Measurements from ENCODE around the gene PCGF2.

PCGF2 gene

DNA sequence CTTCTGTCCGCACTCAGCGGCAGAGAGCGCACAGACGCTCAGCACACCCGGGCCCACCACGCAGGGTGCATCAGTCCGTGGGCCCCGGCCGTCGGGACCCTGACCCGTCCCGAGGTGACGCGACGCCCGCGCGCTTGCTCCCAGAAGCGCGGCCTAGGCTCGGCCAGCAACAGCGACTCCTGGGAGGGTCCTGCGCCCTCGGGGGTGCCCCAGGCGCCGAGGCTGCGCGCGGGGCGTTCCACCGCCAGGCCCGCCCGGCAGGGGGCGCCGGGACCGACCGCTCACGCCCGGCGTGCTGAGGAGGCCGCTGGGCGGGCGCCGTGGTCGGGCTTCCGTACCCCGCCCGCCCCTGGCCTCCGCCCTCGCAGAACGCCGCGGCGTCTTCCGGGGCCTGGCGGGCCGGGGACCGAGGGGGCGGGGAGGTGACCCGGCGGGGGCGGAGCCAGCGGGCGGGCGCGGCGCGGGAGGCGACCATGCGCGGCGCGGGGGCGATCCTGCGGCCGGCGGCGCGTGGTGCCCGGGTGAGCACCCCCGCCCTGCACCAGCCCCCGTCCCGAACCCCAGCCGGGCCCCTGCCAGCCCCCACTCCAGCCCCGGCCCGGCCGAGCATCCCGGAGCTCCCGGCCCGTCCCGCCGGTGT lies 18.1 kb downstream of the PCGF2 start, which contains the start of gene CISD3 (continued):
- no peak for TF ChIP-seq ZSCAN16 (tag by site-specific recombination; IDR thresholded peaks at IDR 0.05)
- TF ChIP-seq, protein P1, sequence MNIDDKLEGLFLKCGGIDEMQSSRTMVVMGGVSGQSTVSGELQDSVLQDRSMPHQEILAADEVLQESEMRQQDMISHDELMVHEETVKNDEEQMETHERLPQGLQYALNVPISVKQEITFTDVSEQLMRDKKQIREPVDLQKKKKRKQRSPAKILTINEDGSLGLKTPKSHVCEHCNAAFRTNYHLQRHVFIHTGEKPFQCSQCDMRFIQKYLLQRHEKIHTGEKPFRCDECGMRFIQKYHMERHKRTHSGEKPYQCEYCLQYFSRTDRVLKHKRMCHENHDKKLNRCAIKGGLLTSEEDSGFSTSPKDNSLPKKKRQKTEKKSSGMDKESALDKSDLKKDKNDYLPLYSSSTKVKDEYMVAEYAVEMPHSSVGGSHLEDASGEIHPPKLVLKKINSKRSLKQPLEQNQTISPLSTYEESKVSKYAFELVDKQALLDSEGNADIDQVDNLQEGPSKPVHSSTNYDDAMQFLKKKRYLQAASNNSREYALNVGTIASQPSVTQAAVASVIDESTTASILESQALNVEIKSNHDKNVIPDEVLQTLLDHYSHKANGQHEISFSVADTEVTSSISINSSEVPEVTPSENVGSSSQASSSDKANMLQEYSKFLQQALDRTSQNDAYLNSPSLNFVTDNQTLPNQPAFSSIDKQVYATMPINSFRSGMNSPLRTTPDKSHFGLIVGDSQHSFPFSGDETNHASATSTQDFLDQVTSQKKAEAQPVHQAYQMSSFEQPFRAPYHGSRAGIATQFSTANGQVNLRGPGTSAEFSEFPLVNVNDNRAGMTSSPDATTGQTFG (tag by site-specific recombination; IDR thresholded peaks at IDR 0.05; ENCODE audit: borderline replicate concordance), result no peak
- no peak for TF ChIP-seq ZNF473 (tag by site-specific recombination; IDR thresholded peaks at IDR 0.05)
- TF ChIP-seq ZFHX2 (tag by site-specific recombination; conservative IDR thresholded peaks at IDR 0.05), result peak; percentile 87
- no peak for TF ChIP-seq ZNF426 (tag by site-specific recombination; IDR thresholded peaks at IDR 0.05)
- no peak for TF ChIP-seq ZNF549 (tag by site-specific recombination; IDR thresholded peaks at IDR 0.05)
- no peak for TF ChIP-seq ZNF274 (IDR thresholded peaks at IDR 0.05; ENCODE audit: low read length)
- TF ChIP-seq ZNF274 (tag by site-specific recombination; IDR thresholded peaks at IDR 0.05; ENCODE audit: borderline replicate concordance), result no peak
- TF ChIP-seq HOXC10 (CRISPR knock-in tag; IDR thresholded peaks at IDR 0.05), result 0 out of 2 replicates have a peak, but pooled peaks have one; percentile 60
- TF ChIP-seq ZNF112 (tag by site-specific recombination; IDR thresholded peaks at IDR 0.05), result no peak
- TF ChIP-seq ZNF560 (tag by site-specific recombination; IDR thresholded peaks at IDR 0.05; ENCODE audit: borderline replicate concordance), result no peak
- peak; percentile 87 for TF ChIP-seq GLIS2 (tag by site-specific recombination; IDR thresholded peaks at IDR 0.05)
- no peak for TF ChIP-seq ZNF23 (tag by site-specific recombination; IDR thresholded peaks at IDR 0.05; ENCODE audit: borderline replicate concordance)
- no peak for TF ChIP-seq ZNF785 (tag by site-specific recombination; IDR thresholded peaks at IDR 0.05)
- TF ChIP-seq HOXA7 (CRISPR knock-in tag; IDR thresholded peaks at IDR 0.05; ENCODE audit: borderline replicate concordance), result no peak
- TF ChIP-seq ZNF76 (tag by site-specific recombination; IDR thresholded peaks at IDR 0.05; ENCODE audit: borderline replicate concordance, low read depth), result peak; percentile 34; the same call in 1 of the 2 replicates
- no peak for TF ChIP-seq ZNF791 (tag by site-specific recombination; IDR thresholded peaks at IDR 0.05)
- TF ChIP-seq, protein P2, sequence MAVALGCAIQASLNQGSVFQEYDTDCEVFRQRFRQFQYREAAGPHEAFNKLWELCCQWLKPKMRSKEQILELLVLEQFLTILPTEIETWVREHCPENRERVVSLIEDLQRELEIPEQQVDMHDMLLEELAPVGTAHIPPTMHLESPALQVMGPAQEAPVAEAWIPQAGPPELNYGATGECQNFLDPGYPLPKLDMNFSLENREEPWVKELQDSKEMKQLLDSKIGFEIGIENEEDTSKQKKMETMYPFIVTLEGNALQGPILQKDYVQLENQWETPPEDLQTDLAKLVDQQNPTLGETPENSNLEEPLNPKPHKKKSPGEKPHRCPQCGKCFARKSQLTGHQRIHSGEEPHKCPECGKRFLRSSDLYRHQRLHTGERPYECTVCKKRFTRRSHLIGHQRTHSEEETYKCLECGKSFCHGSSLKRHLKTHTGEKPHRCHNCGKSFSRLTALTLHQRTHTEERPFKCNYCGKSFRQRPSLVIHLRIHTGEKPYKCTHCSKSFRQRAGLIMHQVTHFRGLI (tag by site-specific recombination; IDR thresholded peaks at IDR 0.05), result 0 out of 2 replicates have a peak, but pooled peaks have one; percentile 20
- no peak for TF ChIP-seq ZBTB21 (tag by site-specific recombination; IDR thresholded peaks at IDR 0.05)
- TF ChIP-seq, protein P3, sequence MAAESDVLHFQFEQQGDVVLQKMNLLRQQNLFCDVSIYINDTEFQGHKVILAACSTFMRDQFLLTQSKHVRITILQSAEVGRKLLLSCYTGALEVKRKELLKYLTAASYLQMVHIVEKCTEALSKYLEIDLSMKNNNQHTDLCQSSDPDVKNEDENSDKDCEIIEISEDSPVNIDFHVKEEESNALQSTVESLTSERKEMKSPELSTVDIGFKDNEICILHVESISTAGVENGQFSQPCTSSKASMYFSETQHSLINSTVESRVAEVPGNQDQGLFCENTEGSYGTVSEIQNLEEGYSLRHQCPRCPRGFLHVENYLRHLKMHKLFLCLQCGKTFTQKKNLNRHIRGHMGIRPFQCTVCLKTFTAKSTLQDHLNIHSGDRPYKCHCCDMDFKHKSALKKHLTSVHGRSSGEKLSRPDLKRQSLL (tag by site-specific recombination; IDR thresholded peaks at IDR 0.05), result no peak
- TF ChIP-seq ZNF133 (tag by site-specific recombination; IDR thresholded peaks at IDR 0.05), result no peak
- no peak for TF ChIP-seq ZNF837 (tag by site-specific recombination; IDR thresholded peaks at IDR 0.05)
- no peak for TF ChIP-seq ZNF623 (tag by site-specific recombination; IDR thresholded peaks at IDR 0.05)
- no peak for TF ChIP-seq ZNF777 (tag by site-specific recombination; IDR thresholded peaks at IDR 0.05; ENCODE audit: borderline replicate concordance)
- no peak for TF ChIP-seq RBAK (tag by site-specific recombination; IDR thresholded peaks at IDR 0.05)
- TF ChIP-seq ZNF768 (tag by site-specific recombination; IDR thresholded peaks at IDR 0.05), result no peak
- TF ChIP-seq KLF9 (tag by site-specific recombination; IDR thresholded peaks at IDR 0.05; ENCODE audit: low read depth), result 0 out of 2 replicates have a peak, but pooled peaks have one; percentile 14
- TF ChIP-seq ZNF341 (tag by site-specific recombination; IDR thresholded peaks at IDR 0.05; ENCODE audit: low read depth), result no peak
- TF ChIP-seq ZNF561 (tag by site-specific recombination; IDR thresholded peaks at IDR 0.05; ENCODE audit: borderline replicate concordance), result peak; percentile 79; the same call in 1 of the 2 replicates
- TF ChIP-seq WT1 (tag by site-specific recombination; IDR thresholded peaks at IDR 0.05), result no peak; the same call in 1 of the 2 replicates
- TF ChIP-seq, protein P4, sequence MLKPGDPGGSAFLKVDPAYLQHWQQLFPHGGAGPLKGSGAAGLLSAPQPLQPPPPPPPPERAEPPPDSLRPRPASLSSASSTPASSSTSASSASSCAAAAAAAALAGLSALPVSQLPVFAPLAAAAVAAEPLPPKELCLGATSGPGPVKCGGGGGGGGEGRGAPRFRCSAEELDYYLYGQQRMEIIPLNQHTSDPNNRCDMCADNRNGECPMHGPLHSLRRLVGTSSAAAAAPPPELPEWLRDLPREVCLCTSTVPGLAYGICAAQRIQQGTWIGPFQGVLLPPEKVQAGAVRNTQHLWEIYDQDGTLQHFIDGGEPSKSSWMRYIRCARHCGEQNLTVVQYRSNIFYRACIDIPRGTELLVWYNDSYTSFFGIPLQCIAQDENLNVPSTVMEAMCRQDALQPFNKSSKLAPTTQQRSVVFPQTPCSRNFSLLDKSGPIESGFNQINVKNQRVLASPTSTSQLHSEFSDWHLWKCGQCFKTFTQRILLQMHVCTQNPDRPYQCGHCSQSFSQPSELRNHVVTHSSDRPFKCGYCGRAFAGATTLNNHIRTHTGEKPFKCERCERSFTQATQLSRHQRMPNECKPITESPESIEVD (tag by site-specific recombination; IDR thresholded peaks at IDR 0.05), result no peak
- TF ChIP-seq, protein P5, sequence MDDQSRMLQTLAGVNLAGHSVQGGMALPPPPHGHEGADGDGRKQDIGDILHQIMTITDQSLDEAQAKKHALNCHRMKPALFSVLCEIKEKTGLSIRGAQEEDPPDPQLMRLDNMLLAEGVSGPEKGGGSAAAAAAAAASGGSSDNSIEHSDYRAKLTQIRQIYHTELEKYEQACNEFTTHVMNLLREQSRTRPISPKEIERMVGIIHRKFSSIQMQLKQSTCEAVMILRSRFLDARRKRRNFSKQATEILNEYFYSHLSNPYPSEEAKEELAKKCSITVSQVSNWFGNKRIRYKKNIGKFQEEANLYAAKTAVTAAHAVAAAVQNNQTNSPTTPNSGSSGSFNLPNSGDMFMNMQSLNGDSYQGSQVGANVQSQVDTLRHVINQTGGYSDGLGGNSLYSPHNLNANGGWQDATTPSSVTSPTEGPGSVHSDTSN (CRISPR knock-in tag; IDR thresholded peaks at IDR 0.05), result peak; percentile 78
- no peak for TF ChIP-seq ZNF701 (tag by site-specific recombination; IDR thresholded peaks at IDR 0.05)
- no peak for TF ChIP-seq YY2 (tag by site-specific recombination; IDR thresholded peaks at IDR 0.05)
